Measurements from ENCODE around the gene GNAS. TPM values are rescaled to one million over a fixed set of nuclear protein-coding genes. Genes with fewer than 3 reads are reported as not detected.
A peak's percentile ranks its signal among the peaks of the same experiment; 100 is the strongest.

GNAS gene
- total RNA-seq, 1 donor from 2014 or later = 784 TPM

DNA sequence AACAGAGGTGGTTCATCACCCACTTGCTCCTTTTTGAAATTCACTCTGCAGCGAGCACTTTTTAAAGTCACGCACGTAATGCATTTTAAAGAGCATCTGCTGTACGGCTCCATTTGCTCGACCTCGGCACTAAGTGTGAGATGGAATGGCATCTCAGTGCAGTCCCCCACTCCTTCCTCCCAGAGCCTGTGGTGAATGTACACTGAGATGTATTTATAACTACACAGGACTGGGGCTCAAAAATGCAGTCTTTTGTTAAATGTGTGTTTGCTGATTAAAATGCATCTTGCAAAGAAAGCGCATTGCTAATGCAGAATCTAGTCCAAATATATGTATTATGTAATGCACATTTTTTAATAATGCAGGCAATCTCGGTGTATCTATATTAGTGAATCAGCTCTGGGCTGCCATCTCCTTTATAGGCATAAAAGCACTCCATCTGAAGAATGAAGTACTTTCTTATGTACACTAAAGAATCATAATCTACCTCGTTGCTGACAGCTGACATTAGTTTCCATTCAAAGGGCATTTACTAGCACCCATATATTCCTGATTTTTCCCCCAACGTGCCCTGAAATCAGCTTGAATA is 15.8 kb upstream of the GNAS start:
- intact Hi-C loops (cut with micrococcal nuclease) = no loop called here
- no peak for ATAC-seq (ENCODE audit: low read depth)
- ChIA-PET CTCF (no interaction called here), POLR2A (no interaction called here)
- no peak overlapping the region for H3K27ac Mint-ChIP-seq
- no peak for DNase-seq
- H3K36me3 Mint-ChIP-seq (ENCODE audit: low read depth) = peaks cover 2% of the 10 kb centered on the region
- TF ChIP-seq CTCF (IDR thresholded peaks at IDR 0.05) = no peak
- H3K9me3 Mint-ChIP-seq = no peaks in the 10 kb centered on the region
- H3K4me3 Mint-ChIP-seq = no peak overlapping the region
- H3K27me3 Mint-ChIP-seq = peaks cover 23% of the 10 kb centered on the region
- peaks cover 5% of the 10 kb centered on the region for H3K4me1 Mint-ChIP-seq

DNA sequence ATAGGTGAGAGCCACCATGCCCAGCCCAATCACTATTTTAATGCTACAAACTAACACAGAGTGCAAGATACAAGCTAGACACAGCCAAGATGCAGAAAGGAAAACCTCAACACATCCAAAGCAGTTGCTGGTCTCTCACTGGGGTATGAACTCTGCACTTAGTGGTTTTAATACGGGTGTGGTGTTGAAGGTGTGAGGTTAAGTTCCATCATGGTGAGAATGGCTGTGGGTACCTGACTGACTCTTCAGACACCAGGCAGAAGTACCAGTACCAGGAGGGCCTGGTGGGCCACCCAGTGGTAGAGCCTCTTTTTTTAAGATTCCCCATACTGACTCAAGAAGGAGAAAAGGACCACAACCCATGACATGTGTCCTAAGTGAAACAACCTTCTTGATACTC is 14.8 kb upstream of the GNAS start:
- Mint-ChIP-seq H3K4me3 (no peak overlapping the region), H3K27ac (no peak overlapping the region), H3K36me3 (ENCODE audit: low read depth) (peaks cover 4% of the 10 kb centered on the region), H3K4me1 (peaks cover 5% of the 10 kb centered on the region), H3K27me3 (peaks cover 23% of the 10 kb centered on the region), H3K9me3 (no peaks in the 10 kb centered on the region)
- CTCF ChIA-PET = no interaction called here
- TF ChIP-seq CTCF (IDR thresholded peaks at IDR 0.05) = no peak
- ATAC-seq (ENCODE audit: low read depth) (no peak), DNase-seq (no peak)
- intact Hi-C loops (cut with micrococcal nuclease) = loop anchor here (2.0 kb wide), 1 partner anchor 601 kb away; no protein-coding TSS in a partner anchor
- POLR2A ChIA-PET = no interaction called here

GRCh38 chr20:58838174-58838573 is 14.3 kb upstream of the GNAS start:
- no peak overlapping the region for H3K27ac Mint-ChIP-seq
- no peaks in the 10 kb centered on the region for H3K9me3 Mint-ChIP-seq
- intact Hi-C loops (cut with micrococcal nuclease) = loop anchor here (2.0 kb wide), 1 partner anchor 601 kb away; no protein-coding TSS in a partner anchor
- TF ChIP-seq CTCF (IDR thresholded peaks at IDR 0.05) = no peak
- CTCF ChIA-PET = no interaction called here
- POLR2A ChIA-PET = interaction anchor here (0.6 kb wide), 1 partner anchor 11 kb away, joined by 4 read pairs; no protein-coding TSS in a partner anchor
- no peak for DNase-seq
- peaks cover 4% of the 10 kb centered on the region for H3K36me3 Mint-ChIP-seq (ENCODE audit: low read depth)
- H3K27me3 Mint-ChIP-seq = peaks cover 23% of the 10 kb centered on the region
- H3K4me3 Mint-ChIP-seq = no peak overlapping the region
- H3K4me1 Mint-ChIP-seq = peaks cover 5% of the 10 kb centered on the region
- ATAC-seq (ENCODE audit: low read depth) = no peak

DNA sequence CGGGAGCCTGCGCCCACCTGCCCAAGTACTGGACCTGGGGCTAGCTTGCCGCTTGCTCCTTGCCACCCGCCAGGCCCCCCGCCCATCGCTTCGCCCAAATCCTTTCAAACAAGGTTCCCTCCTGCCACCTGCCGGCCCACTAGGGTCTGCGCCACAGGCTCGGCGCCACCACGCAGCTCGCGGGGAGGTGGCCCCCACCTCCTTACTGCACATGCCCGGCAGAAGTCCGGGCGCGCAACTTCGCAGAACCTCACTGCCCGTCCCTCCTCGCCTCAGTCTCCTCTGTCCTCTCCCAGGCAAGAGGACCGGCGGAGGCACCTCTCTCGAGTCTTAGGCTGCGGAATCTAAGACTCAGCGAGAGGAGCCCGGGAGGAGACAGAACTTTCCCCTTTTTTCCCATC is 13.0 kb upstream of the GNAS start:
- intact Hi-C loops (cut with micrococcal nuclease) = loop anchor here (2.0 kb wide), 1 partner anchor 603 kb away; no protein-coding TSS in a partner anchor
- peaks cover 26% of the 10 kb centered on the region for H3K27me3 Mint-ChIP-seq
- no peak for DNase-seq

More for the DNA sequence above, 13.0 kb upstream of the GNAS start:
- peaks cover 4% of the 10 kb centered on the region for H3K36me3 Mint-ChIP-seq (ENCODE audit: low read depth)
- H3K4me3 Mint-ChIP-seq = peak overlapping the region; percentile 24
- no peak for TF ChIP-seq CTCF (IDR thresholded peaks at IDR 0.05)
- ChIA-PET CTCF (interaction anchor here (0.6 kb wide), 1 partner anchor 604 kb away, joined by 4 read pairs; no protein-coding TSS in a partner anchor), POLR2A (no interaction called here)
- H3K9me3 Mint-ChIP-seq = no peaks in the 10 kb centered on the region
- no peak overlapping the region for H3K27ac Mint-ChIP-seq
- H3K4me1 Mint-ChIP-seq = peaks cover 5% of the 10 kb centered on the region
- ATAC-seq (ENCODE audit: low read depth) = peak; percentile 47

All from activated B cell treated with CpG ODN at 0.5 μM for 24 hours (primary cell).